GM20431 (cell line): ENCODE data around the gene CBLB.
"Not testable (repeated sequence)": the region's sequence is repeated elsewhere in the genome, so short reads cannot be mapped to it uniquely, and the experiment has no call there.

Source experiments
- in situ Hi-C: fragments of 300-500 bp; cut with MseI, MboI; formaldehyde crosslinking; loops from one replicate; pipeline ENCODE4 v1.15.0; 2020; ENCODE audit warnings: low sequenced_read_pairs; ENCODE audit not compliant: unreplicated experiment

The CBLB gene

GRCh38 chr3:105765308-105765639 is 103.5 kb downstream of the CBLB start:
- in situ Hi-C loops: no loop called here

- in situ Hi-C loops: no loop called here
Observed at GRCh38 chr3:105764378-105765307, 104.2 kb downstream of the CBLB start.

GRCh38 chr3:105763659-105764036 is 105.2 kb downstream of the CBLB start:
- in situ Hi-C loops: no loop called here

- in situ Hi-C loops: no loop called here
Observed at GRCh38 chr3:105762749-105763658, 105.8 kb downstream of the CBLB start.

GRCh38 chr3:105762214-105762613 is 106.6 kb downstream of the CBLB start:
- in situ Hi-C loops: not testable (repeated sequence)

GRCh38 chr3:105759442-105760078 is 109.3 kb downstream of the CBLB start:
- in situ Hi-C loops: no loop called here

GRCh38 chr3:105758451-105758850 is 110.4 kb downstream of the CBLB start:
- in situ Hi-C loops: no loop called here

GRCh38 chr3:105755121-105755886 is 113.5 kb downstream of the CBLB start:
- in situ Hi-C loops: no loop called here

- in situ Hi-C loops: no loop called here
Observed at GRCh38 chr3:105752791-105753415, 115.9 kb downstream of the CBLB start.

GRCh38 chr3:105747696-105748095 is 121.1 kb downstream of the CBLB start:
- in situ Hi-C loops: no loop called here

GRCh38 chr3:105747060-105747541 is 121.7 kb downstream of the CBLB start:
- in situ Hi-C loops: no loop called here

GRCh38 chr3:105746231-105746996 is 122.4 kb downstream of the CBLB start:
- in situ Hi-C loops: no loop called here

GRCh38 chr3:105745046-105745445 is 123.8 kb downstream of the CBLB start:
- in situ Hi-C loops: no loop called here

- in situ Hi-C loops: no loop called here
Observed at GRCh38 chr3:105744202-105744601, 124.6 kb downstream of the CBLB start.

GRCh38 chr3:105733356-105733755 is 135.5 kb downstream of the CBLB start:
- in situ Hi-C loops: no loop called here

GRCh38 chr3:105731686-105732085 is 137.1 kb downstream of the CBLB start:
- in situ Hi-C loops: no loop called here

- in situ Hi-C loops: no loop called here
Observed at GRCh38 chr3:105730801-105731354, 137.9 kb downstream of the CBLB start.

GRCh38 chr3:105729667-105730066 is 139.1 kb downstream of the CBLB start:
- in situ Hi-C loops: no loop called here
